Keratinocyte (primary cell): ENCODE data around the gene PRDM7. TPM values are rescaled to one million over a fixed set of nuclear protein-coding genes. Genes with fewer than 3 reads are reported as not detected.

Experiments
- DNase-seq: peaks from one replicate; pipeline ENCODE4 v3.0.0-alpha.2; 2011; ENCODE audit warnings: low read depth, missing footprints, low spot score
- FAIRE-seq: peaks from 2 replicates; lab custom pipeline; 2011; peaks lifted over from hg19 to GRCh38; lab: Jason Lieb, UNC
- H2AFZ ChIP-seq: 2 replicates; pipeline ENCODE4 v1.6.0; 2012; ENCODE audit warnings: low read length, control low read depth, inconsistent platforms; ENCODE audit not compliant: control insufficient read depth
- H3K27ac ChIP-seq: 2 replicates; pipeline ENCODE4 v1.5.1; 2011; ENCODE audit warnings: low read length; ENCODE audit not compliant: control insufficient read depth, insufficient read depth
- H3K27me3 ChIP-seq: 3 replicates; pipeline ENCODE4 v1.6.0; 2011; ENCODE audit warnings: low read length; ENCODE audit not compliant: control insufficient read depth, insufficient read depth; ENCODE audit errors: extremely low read depth
- H3K36me3 ChIP-seq, 2 experiments: 2 replicates in 1 of 2; 3 replicates in 1 of 2; pipeline ENCODE4 v1.5.1; 2011; ENCODE audit warnings: low read length in 2 of 2, mild to moderate bottlenecking in 1 of 2; ENCODE audit not compliant: control insufficient read depth in 2 of 2, insufficient read depth in 2 of 2; ENCODE audit errors: extremely low read depth in 1 of 2
- H3K4me1 ChIP-seq: 3 replicates; pipeline ENCODE4 v1.5.1; 2011; ENCODE audit warnings: low read length; ENCODE audit not compliant: control insufficient read depth, insufficient read depth; ENCODE audit errors: extremely low read depth
- H3K4me2 ChIP-seq: 3 replicates; pipeline ENCODE4 v1.6.0; 2011; ENCODE audit warnings: low read depth, low read length; ENCODE audit not compliant: control insufficient read depth, insufficient read depth; ENCODE audit errors: extremely low read depth
- H3K4me3 ChIP-seq, 3 experiments: fragments of 200-600 bp in 1 of 3; sonication (generic) in 1 of 3; 2 replicates in 2 of 3; 3 replicates in 1 of 3; pipeline ENCODE4 v1.5.1; 2011 to 2016; ENCODE audit warnings: low read length in 3 of 3, mild to moderate bottlenecking in 3 of 3, control low read depth in 2 of 3, inconsistent platforms in 1 of 3, low read depth in 1 of 3, mixed read lengths in 1 of 3, mixed run types in 1 of 3, moderate library complexity in 1 of 3; ENCODE audit not compliant: control insufficient read depth in 2 of 3, insufficient read depth in 2 of 3; ENCODE audit errors: extremely low read depth in 1 of 3
- H3K79me2 ChIP-seq: 2 replicates; pipeline ENCODE4 v1.6.0; 2012; ENCODE audit warnings: low read length; ENCODE audit not compliant: control insufficient read depth, insufficient read depth
- H3K9ac ChIP-seq: 3 replicates; pipeline ENCODE4 v1.6.0; 2011; ENCODE audit warnings: low read length; ENCODE audit not compliant: control insufficient read depth, insufficient read depth; ENCODE audit errors: extremely low read depth
- H3K9me1 ChIP-seq: 3 replicates; pipeline ENCODE4 v1.6.0; 2011; ENCODE audit warnings: low read length; ENCODE audit not compliant: control insufficient read depth, insufficient read depth; ENCODE audit errors: extremely low read depth
- H3K9me3 ChIP-seq: 2 replicates; pipeline ENCODE4 v1.5.1; 2012; ENCODE audit warnings: low read depth, low read length; ENCODE audit not compliant: control insufficient read depth
- H4K20me1 ChIP-seq: 3 replicates; pipeline ENCODE4 v1.6.0; 2011; ENCODE audit warnings: low read length; ENCODE audit not compliant: control insufficient read depth, insufficient read depth; ENCODE audit errors: extremely low read depth
- EZH2 ChIP-seq: IDR thresholded peaks from one replicate; pipeline ENCODE4 v1.6.1; 2012; ENCODE audit warnings: inconsistent platforms, mild to moderate bottlenecking, low read length, moderate library complexity
- dilution Hi-C: fragments of 300-500 bp; cut with MboI; formaldehyde crosslinking; loops from one replicate; pipeline ENCODE4 v1.7.0; 2020; ENCODE audit warnings: low sequenced_read_pairs; ENCODE audit not compliant: extremely low pct_ligation_motif_present
- polyA plus RNA-seq, 5 experiments: library from polyadenylated mRNA; depleted of rRNA in 3 of 5; stranded (reverse) in 3 of 5; stranded (forward) in 1 of 5; unstranded in 1 of 5; fragments of >200 nt; gene quantifications; 1 replicate in 1 of 5; 2 replicates in 3 of 5; 3 replicates in 1 of 5; pipeline versions ENCODE4 v1.2.1 to v1.2.3, GENCODE V29; 2011 to 2012; ENCODE audit warnings: missing spikeins in 2 of 5, low read depth in 1 of 5, low replicate concordance in 1 of 5
- TF ChIP-seq, protein P1 (sequence below), 3 experiments: IDR thresholded peaks in 1 of 3; conservative IDR thresholded peaks in 1 of 3; optimal IDR thresholded peaks in 1 of 3; 2 replicates in 2 of 3; 3 replicates in 1 of 3; pipeline versions ENCODE3 to v1.5.1; 2011; ENCODE audit warnings: low read length in 3 of 3, mild to moderate bottlenecking in 3 of 3, moderate library complexity in 2 of 3, control low read depth in 1 of 3, inconsistent platforms in 1 of 3; ENCODE audit not compliant: insufficient read depth in 2 of 3; ENCODE audit errors: extremely low read depth in 1 of 3

Gene PRDM7
- polyA plus RNA-seq, 1 donor (not counting 4 experiments of a cell fraction or from before 2014, with no cell fraction given), result not detected

- Histone ChIP-seq H3K4me3 (peak overlapping the region in 1 of 3 experiments; percentile 76), H3K9ac (no peak overlapping the region)
- dilution Hi-C loops, result no loop called here
Observed at GRCh38 chr16:90020260-90020837, 56.8 kb downstream of the PRDM7 start.

GRCh38 chr16:90019543-90020259, 57.4 kb downstream of the PRDM7 start:
- Histone ChIP-seq H3K27me3 (peaks cover 25% of the 10 kb centered on the region), H3K36me3 (no peaks in the 10 kb centered on the region), H3K9ac (peak overlapping the region; percentile 37), H3K9me3 (no peaks in the 10 kb centered on the region), H3K4me3 (peak overlapping the region; percentile 46 to 76 (median 76)), H3K4me1 (peaks cover 9% of the 10 kb centered on the region), H2AFZ (peak overlapping the region; percentile 63), H3K9me1 (no peaks in the 10 kb centered on the region), H3K27ac (no peak overlapping the region), H4K20me1 (peaks cover 3% of the 10 kb centered on the region), H3K4me2 (peak overlapping the region; percentile 60), H3K79me2 (peaks cover 5% of the 10 kb centered on the region)
- DNase-seq (no peak), FAIRE-seq (no peak)
- TF ChIP-seq, protein P1, sequence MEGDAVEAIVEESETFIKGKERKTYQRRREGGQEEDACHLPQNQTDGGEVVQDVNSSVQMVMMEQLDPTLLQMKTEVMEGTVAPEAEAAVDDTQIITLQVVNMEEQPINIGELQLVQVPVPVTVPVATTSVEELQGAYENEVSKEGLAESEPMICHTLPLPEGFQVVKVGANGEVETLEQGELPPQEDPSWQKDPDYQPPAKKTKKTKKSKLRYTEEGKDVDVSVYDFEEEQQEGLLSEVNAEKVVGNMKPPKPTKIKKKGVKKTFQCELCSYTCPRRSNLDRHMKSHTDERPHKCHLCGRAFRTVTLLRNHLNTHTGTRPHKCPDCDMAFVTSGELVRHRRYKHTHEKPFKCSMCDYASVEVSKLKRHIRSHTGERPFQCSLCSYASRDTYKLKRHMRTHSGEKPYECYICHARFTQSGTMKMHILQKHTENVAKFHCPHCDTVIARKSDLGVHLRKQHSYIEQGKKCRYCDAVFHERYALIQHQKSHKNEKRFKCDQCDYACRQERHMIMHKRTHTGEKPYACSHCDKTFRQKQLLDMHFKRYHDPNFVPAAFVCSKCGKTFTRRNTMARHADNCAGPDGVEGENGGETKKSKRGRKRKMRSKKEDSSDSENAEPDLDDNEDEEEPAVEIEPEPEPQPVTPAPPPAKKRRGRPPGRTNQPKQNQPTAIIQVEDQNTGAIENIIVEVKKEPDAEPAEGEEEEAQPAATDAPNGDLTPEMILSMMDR (optimal IDR thresholded peaks at IDR 0.05 in 1 of 3, IDR thresholded peaks at IDR 0.05 in 1 of 3, conservative IDR thresholded peaks at IDR 0.05 in 1 of 3; ENCODE audit: extremely low read depth in 1 of 3, insufficient read depth in 2 of 3, low read length in 3 of 3), result peak in 2 of 3 experiments; percentile 3 to 69
- no peak for TF ChIP-seq EZH2
- dilution Hi-C loops, result no loop called here

More at GRCh38 chr16:90020260-90020837, 56.8 kb downstream of the PRDM7 start:
- H3K27me3 ChIP-seq, result peaks cover 25% of the 10 kb centered on the region
- H3K4me1 ChIP-seq, result peaks cover 9% of the 10 kb centered on the region
- H3K9me1 ChIP-seq, result no peaks in the 10 kb centered on the region
- peaks cover 5% of the 10 kb centered on the region for H3K79me2 ChIP-seq
- no peaks in the 10 kb centered on the region for H3K36me3 ChIP-seq
- H4K20me1 ChIP-seq, result peaks cover 3% of the 10 kb centered on the region
- H3K9me3 ChIP-seq, result no peaks in the 10 kb centered on the region
- no peak overlapping the region for H2AFZ ChIP-seq
- H3K27ac ChIP-seq, result no peak overlapping the region
- DNase-seq, result no peak
- no peak overlapping the region for H3K4me2 ChIP-seq
- no peak for FAIRE-seq
- TF ChIP-seq, protein P1 (optimal IDR thresholded peaks at IDR 0.05 in 1 of 3, IDR thresholded peaks at IDR 0.05 in 1 of 3, conservative IDR thresholded peaks at IDR 0.05 in 1 of 3; ENCODE audit: extremely low read depth in 1 of 3, insufficient read depth in 2 of 3, low read length in 3 of 3), result no peak
- no peak for TF ChIP-seq EZH2
